Heart left ventricle (tissue), 16 donors: Measurements from ENCODE around the gene ACTR1A. TPM values are rescaled to one million over a fixed set of nuclear protein-coding genes. Genes with fewer than 3 reads are reported as not detected.

Source experiments
- ATAC-seq, 4 donors: fragments of 200-7000 bp; cut with Tn5 transposase; one replicate each; pipeline ENCODE4 v1.9.1; 2020 to 2022; ENCODE audit warnings: moderate library complexity in 4 of 4, mild to moderate bottlenecking in 3 of 4, moderate number of reproducible peaks in 1 of 4
- DNase-seq, 5 donors: peaks; one replicate each; pipeline ENCODE4 v3.0.0-alpha.2; 2020
- H3K27ac ChIP-seq, 12 donors: fragments of 200-600 bp; sonication (generic) in 4 of 12; one replicate each; pipeline versions ENCODE4 v1.5.0 to v1.8.0; 2016 to 2022; ENCODE audit warnings: mild to moderate bottlenecking in 2 of 12
- H3K27me3 ChIP-seq, 9 donors: fragments of 200-600 bp; sonication (generic) in 2 of 9; one replicate each; pipeline versions ENCODE4 v1.5.1 to v1.8.0; 2016 to 2022; ENCODE audit warnings: mild to moderate bottlenecking in 3 of 9
- H3K36me3 ChIP-seq, 9 donors: fragments of 200-600 bp; sonication (generic) in 2 of 9; one replicate each; pipeline versions ENCODE4 v1.5.0 to v1.8.0; 2018 to 2022; ENCODE audit warnings: mild to moderate bottlenecking in 2 of 9
- H3K4me1 ChIP-seq, 12 donors: fragments of 200-600 bp; sonication (generic) in 4 of 12; one replicate each; pipeline versions ENCODE4 v1.5.0 to v1.8.0; 2016 to 2022; ENCODE audit warnings: mild to moderate bottlenecking in 3 of 12
- H3K4me3 ChIP-seq, 12 donors: fragments of 200-600 bp; sonication (generic) in 4 of 12; one replicate each; pipeline versions ENCODE4 v1.5.0 to v1.8.0; 2017 to 2022; ENCODE audit warnings: mild to moderate bottlenecking in 9 of 12, moderate library complexity in 4 of 12
- H3K9me3 ChIP-seq, 12 donors: fragments of 200-600 bp; sonication (generic) in 4 of 12; one replicate each; pipeline versions ENCODE4 v1.5.0 to v1.8.0; 2016 to 2022; ENCODE audit warnings: mild to moderate bottlenecking in 1 of 12
- CTCF ChIP-seq, 12 donors: fragments of 200-600 bp; sonication (generic) in 4 of 12; IDR thresholded peaks; one replicate each; pipeline versions ENCODE4 v1.5.0 to v1.8.0; 2018 to 2022; ENCODE audit warnings: antibody characterized with exemption in 12 of 12, mild to moderate bottlenecking in 5 of 12
- POLR2A ChIP-seq, 2 donors: fragments of 450-650 bp; IDR thresholded peaks; one replicate each; pipeline ENCODE4 v1.6.1; 2017; ENCODE audit warnings: antibody characterized with exemption in 2 of 2, mild to moderate bottlenecking in 2 of 2, moderate library complexity in 2 of 2
- WGBS, 4 donors: extraction: QIAGEN DNeasy Blood & Tissue Kit in 2 of 4; methylation state at CpG; one replicate each; pipeline versions ENCODE4 v1.1.5 to v1.1.7; 2013 to 2018; 5-methylcytosine and 5-hydroxymethylcytosine counted together
- intact Hi-C, 10 donors: fragments of 100-400 bp; cut with DNase I; formaldehyde crosslinking; loops; one replicate each; pipeline versions ENCODE4 v1.11.1 to v1.14.2; 2022
- polyA plus RNA-seq, 2 donors: library from polyadenylated mRNA; stranded (reverse); fragments of 200-250 nt; gene quantifications; one replicate each; pipeline ENCODE4 v1.2.3, GENCODE V29; 2013
- total RNA-seq, 9 donors: library from RNA; depleted of rRNA in 2 of 9; stranded (reverse); fragments of >200 nt in 2 of 9; fragmentation: NEBNext Ultra II Directional in 3 of 9; extraction: Animal tissue kit (Norgen Biotek cat#: 25700) in 3 of 9; gene quantifications; one replicate each; pipeline versions ENCODE4 v1.1.0 to v1.2.4, GENCODE V29; 2016 to 2023
- donor health status: ischemic (EF 13 %, LVEDD 7.1; RV severe dilation, severe dysfunction).
- donor health status: healthy with polysubstance abuse.
- donor health status: DM: no; HTN: yes; CAD: no.
- donor health status: DM: no; HTN: no; CAD: no.
- donor health status: ischemic (EF 25% LVEDD 6.9; RV normal size, moderate dysfunction).
- donor health status: ischemic (EF 25% LVEDD 5.7; RV mildly dilated, moderate dysfunction).
- donor health status: healthy.
- donor health status: DM: yes; HTN: yes; CAD: no.
- donor health status: ischemic (EF 35%, LVEDD 5.7; RV mildly dilated, moderate dysfunction).
- donor health status: nonischemic (EF 11% LVEDD 7.7; RV severe dilation, severe dysfunction).
- donor health status: DM: yes; HTN: yes; CAD: no.
- donor health status: PGD.
- donor health status: ischemic (EF 29% LVEDD 5.4; RV normal size, mild dysfunction).
- donor health status: nonischemic (EF 23%, LVEDD 6.1; RV moderate dilation, normal function).

The ACTR1A gene
- total and polyA plus RNA-seq, 11 donors = 100 to 175 (median 119) TPM

- Histone ChIP-seq H3K27me3 (no peaks in the 10 kb centered on the region), H3K4me1 (peaks cover 0 to 68% (median 33%) of the 10 kb centered on the region in 12 donors), H3K27ac (peak overlapping the region in 4 of 12 donors; percentile 59 to 79 (median 67)), H3K4me3 (no peak overlapping the region), H3K9me3 (no peaks in the 10 kb centered on the region), H3K36me3 (peaks cover 0 to 62% (median 20%) of the 10 kb centered on the region in 9 donors)
- TF ChIP-seq POLR2A (IDR thresholded peaks at IDR 0.05) = no peak
- no peak for TF ChIP-seq CTCF (IDR thresholded peaks at IDR 0.05)
- ATAC-seq (no peak), DNase-seq (peak in 1 of 5 donors; percentile 23)
- 85 to 90% (median 88%) methylated on average over 2 of the region's 2 CpGs for WGBS, 4 donors
- intact Hi-C loops = no loop called here
Measured at GRCh38 chr10:102493771-102494170, 8.7 kb downstream of the ACTR1A start.

GRCh38 chr10:102492983-102493382, 9.5 kb downstream of the ACTR1A start:
- Histone ChIP-seq H3K4me1 (peaks cover 0 to 60% (median 30%) of the 10 kb centered on the region in 12 donors), H3K9me3 (no peaks in the 10 kb centered on the region), H3K36me3 (peaks cover 0 to 70% (median 28%) of the 10 kb centered on the region in 9 donors), H3K4me3 (no peak overlapping the region), H3K27ac (peak overlapping the region in 11 of 12 donors; percentile 8 to 79 (median 61)), H3K27me3 (no peaks in the 10 kb centered on the region)
- 28 to 36% (median 32%) methylated on average over 2 of the region's 2 CpGs for WGBS, 4 donors
- no peak for TF ChIP-seq CTCF (IDR thresholded peaks at IDR 0.05)
- TF ChIP-seq POLR2A (IDR thresholded peaks at IDR 0.05) = no peak
- intact Hi-C loops = no loop called here
- peak; percentile 83 to 91 (median 88) for ATAC-seq
- DNase-seq = peak in 3 of 5 donors; percentile 34 to 66 (median 51)

DNA sequence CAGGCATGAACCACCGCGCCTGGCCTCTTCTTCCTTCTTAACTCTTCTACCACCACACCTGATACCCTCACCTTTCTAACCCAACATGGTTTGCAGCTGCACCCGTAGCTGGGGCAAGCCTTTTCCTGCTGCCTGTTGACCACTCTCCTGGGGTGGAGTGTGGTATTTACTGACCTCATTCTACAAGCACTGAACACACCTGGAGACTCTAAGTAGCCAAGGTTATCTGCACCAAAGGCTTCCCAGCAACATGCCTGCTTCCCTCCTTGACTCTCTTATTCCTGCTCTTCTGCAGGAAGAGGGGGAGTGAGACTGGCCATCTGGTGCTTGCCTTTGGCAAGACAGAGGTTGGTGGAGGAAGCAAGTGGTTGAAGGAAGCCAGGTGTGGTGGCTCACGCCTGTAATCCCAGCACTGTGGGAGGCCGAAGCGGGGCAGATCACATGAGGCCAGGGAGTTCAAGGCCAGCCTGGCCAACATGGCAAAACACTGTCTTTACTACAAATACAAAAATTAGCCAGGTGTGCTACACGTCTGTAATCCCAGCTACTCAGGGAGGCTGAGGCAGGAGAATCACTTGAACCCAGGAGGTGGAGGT, 10.1 kb downstream of the ACTR1A start:
- Histone ChIP-seq H3K27me3 (no peaks in the 10 kb centered on the region), H3K4me3 (no peak overlapping the region), H3K9me3 (no peaks in the 10 kb centered on the region), H3K36me3 (peaks cover 0 to 75% (median 33%) of the 10 kb centered on the region in 9 donors), H3K27ac (peak overlapping the region in 9 of 12 donors; percentile 4 to 79 (median 61)), H3K4me1 (peaks cover 0 to 55% (median 30%) of the 10 kb centered on the region in 12 donors)
- TF ChIP-seq POLR2A (IDR thresholded peaks at IDR 0.05) = no peak
- TF ChIP-seq CTCF (IDR thresholded peaks at IDR 0.05) = no peak
- intact Hi-C loops = no loop called here
- ATAC-seq (peak in 2 of 4 donors; percentile 11 to 15), DNase-seq (peak in 1 of 5 donors; percentile 23)
- 90 to 93% (median 90%) methylated on average over 7 of the region's 7 CpGs for whole genome bisulfite sequencing, 4 donors

DNA sequence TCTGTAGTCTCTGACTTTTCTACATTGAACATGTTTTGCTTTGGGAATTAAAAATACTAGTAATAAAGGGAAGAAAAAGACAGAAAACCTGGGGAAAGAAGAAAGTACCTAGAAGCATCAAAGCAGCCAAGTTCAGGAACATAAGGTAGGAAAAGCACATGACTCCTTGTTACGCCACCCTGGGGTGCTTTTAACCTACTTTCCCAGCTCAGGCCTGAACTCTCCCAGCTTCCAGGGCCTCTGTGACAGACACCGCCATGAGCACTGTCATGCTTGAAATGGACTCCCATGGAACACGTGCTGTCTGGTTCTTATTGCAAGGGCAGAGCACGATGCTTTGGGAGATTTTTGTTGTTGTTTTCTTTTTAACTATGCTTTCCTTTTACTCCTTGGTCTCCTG, 11.4 kb downstream of the ACTR1A start:
- H3K9me3 ChIP-seq = no peaks in the 10 kb centered on the region
- 69 to 86% (median 72%) methylated on average over 4 of the region's 4 CpGs for WGBS, 4 donors
- peak overlapping the region in 1 of 12 donors; percentile 63 for H3K27ac ChIP-seq
- no peak overlapping the region for H3K4me3 ChIP-seq
- peaks cover 0 to 47% (median 23%) of the 10 kb centered on the region in 12 donors for H3K4me1 ChIP-seq
- ATAC-seq (no peak), DNase-seq (peak in 1 of 5 donors; percentile 17)
- no peaks in the 10 kb centered on the region for H3K27me3 ChIP-seq
- no peak for TF ChIP-seq POLR2A (IDR thresholded peaks at IDR 0.05)
- TF ChIP-seq CTCF (IDR thresholded peaks at IDR 0.05) = no peak
- intact Hi-C loops = no loop called here
- peaks cover 0 to 86% (median 46%) of the 10 kb centered on the region in 9 donors for H3K36me3 ChIP-seq
